H7 (cell line): ENCODE results near the gene ATXN7L1. TPM values are rescaled to one million over a fixed set of nuclear protein-coding genes. Genes with fewer than 3 reads are reported as not detected.

Experiments
- DNase-seq: peaks from one replicate; pipeline ENCODE4 v3.0.0; 2012
- H3K27me3 ChIP-seq: 2 replicates; pipeline ENCODE4 v1.6.0; 2011; ENCODE audit warnings: mild to moderate bottlenecking, low read length; ENCODE audit not compliant: control insufficient read depth, insufficient read depth
- H3K36me3 ChIP-seq: replicated peaks from 2 replicates; pipeline ENCODE4 v1.5.1; 2011; ENCODE audit warnings: low read length; ENCODE audit not compliant: control insufficient read depth, insufficient read depth
- H3K4me3 ChIP-seq: 2 replicates; pipeline ENCODE4 v1.5.1; 2011; ENCODE audit warnings: low read depth, mild to moderate bottlenecking, control low read depth, low read length, moderate library complexity; ENCODE audit not compliant: insufficient read depth
- total RNA-seq: library from RNA; depleted of rRNA; stranded (reverse); fragments of >200 nt; shearing (Covaris generic); gene quantifications from 2 replicates; pipeline ENCODE4 v1.2.3, GENCODE V29; 2014

ATXN7L1 gene
- total RNA-seq, 1 experiment from 2014 or later, result 10.8 TPM

DNA sequence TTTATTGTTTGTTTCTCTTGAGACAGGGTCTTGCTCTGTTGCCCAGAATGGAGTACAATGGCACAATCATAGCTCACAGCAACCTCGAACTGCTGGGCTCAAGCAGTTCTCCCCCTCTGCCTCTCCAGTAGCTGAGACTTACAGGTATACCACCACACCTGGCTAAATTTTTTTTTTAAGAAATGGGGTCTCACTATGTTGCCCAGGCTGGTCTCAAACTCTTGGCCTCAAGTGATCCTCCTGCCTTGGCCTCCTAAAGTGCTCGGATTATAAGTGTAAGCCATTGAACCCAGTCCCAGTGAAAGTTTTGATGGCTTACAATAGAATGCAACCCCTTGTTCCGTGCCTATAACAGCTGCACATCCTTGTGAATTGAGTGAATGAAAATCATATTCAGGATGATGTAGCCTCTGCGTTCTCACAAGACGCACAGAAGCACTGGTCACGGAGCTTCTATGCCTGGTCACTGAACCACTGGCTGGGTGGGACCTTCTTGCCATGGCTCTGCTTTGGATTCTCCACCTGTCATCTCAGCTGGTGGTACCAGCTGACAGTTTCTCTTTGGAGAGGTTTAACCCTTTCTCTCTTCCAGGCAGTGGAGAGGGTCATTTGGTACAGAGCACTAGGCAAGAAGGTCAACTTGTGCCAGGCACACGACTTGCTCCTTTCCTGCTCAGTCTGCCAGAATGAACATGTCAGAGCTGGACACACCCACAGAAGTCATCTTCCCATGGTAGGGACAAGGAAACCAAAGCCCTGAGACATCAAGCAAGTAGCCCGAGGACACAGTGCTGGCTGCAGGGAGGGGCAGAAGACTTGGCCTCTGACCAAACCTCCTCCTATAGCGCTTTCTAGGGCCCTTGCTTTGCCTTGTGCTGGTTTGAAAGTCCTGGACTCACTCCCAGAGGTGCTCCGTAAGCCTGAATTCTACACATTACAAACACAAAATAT is 89.6 kb downstream of the ATXN7L1 start:
- DNase-seq, result no peak
- H3K27me3 ChIP-seq, result no peaks in the 10 kb centered on the region
- no peak overlapping the region for H3K4me3 ChIP-seq
- H3K36me3 ChIP-seq, result no peaks in the 10 kb centered on the region; the same call in 1 of the 2 replicates

GRCh38 chr7:105782391-105783042 is 93.9 kb downstream of the ATXN7L1 start:
- DNase-seq, result no peak
- H3K4me3 ChIP-seq, result no peak overlapping the region
- H3K27me3 ChIP-seq, result no peaks in the 10 kb centered on the region; the same call in 1 of the 2 replicates

GRCh38 chr7:105779856-105780780 is 96.3 kb downstream of the ATXN7L1 start:
- no peaks in the 10 kb centered on the region; the same call in 1 of the 2 replicates for H3K27me3 ChIP-seq
- H3K4me3 ChIP-seq, result no peak overlapping the region
- H3K36me3 ChIP-seq, result no peaks in the 10 kb centered on the region
- no peak for DNase-seq

More at GRCh38 chr7:105782391-105783042, 93.9 kb downstream of the ATXN7L1 start:
- no peaks in the 10 kb centered on the region for H3K36me3 ChIP-seq

- H3K4me3 ChIP-seq, result no peak overlapping the region
- no peaks in the 10 kb centered on the region for H3K36me3 ChIP-seq
- no peak for DNase-seq
- H3K27me3 ChIP-seq, result no peaks in the 10 kb centered on the region; the same call in 1 of the 2 replicates
These were observed 97.4 kb downstream of the ATXN7L1 start for GRCh38 chr7:105778956-105779355.

DNA sequence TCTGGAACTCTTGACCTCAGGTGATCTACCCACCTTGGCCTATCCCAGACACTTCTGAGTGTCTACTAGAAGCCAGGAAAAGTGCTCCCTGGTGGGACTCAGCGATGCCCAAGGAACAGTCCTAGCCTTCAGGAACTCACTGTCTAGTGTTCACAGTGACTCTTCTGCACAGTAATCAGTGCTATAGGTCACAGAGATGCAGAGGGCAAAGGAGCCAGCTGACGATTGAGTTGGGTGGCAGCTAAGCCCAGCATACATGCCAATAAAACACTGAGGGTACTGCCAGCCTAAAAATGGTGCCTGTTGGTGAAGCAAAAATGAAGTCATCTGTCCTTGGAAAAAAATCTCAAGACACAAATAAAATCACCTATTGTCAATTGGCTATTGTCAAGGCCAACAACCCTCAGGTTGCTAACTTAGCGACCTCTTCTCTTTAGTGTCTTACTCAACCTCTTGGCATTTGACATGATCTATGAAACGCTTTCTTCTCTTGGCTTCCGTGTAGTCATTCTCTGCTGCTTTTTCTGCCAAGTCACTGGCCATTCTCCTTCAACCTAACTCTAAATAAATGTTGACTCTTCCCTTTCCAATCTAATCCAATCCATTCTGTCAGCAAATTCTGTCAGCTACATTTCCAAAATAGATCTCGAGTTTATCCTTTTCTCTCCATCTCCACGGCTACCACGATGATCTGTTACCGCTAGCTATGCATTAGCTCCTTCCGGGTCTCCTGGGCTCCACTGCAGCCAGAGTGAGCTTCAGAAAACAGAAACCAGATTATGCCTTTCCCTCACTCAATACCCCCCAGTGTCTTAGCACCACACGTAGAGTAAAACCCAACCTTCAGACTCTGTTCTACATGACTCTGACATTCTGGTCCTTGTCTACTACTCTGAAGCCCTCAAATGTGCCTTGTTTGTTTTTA is 99.2 kb downstream of the ATXN7L1 start:
- H3K4me3 ChIP-seq, result no peak overlapping the region
- H3K27me3 ChIP-seq, result no peaks in the 10 kb centered on the region; the same call in 1 of the 2 replicates
- no peaks in the 10 kb centered on the region for H3K36me3 ChIP-seq
- DNase-seq, result no peak

DNA sequence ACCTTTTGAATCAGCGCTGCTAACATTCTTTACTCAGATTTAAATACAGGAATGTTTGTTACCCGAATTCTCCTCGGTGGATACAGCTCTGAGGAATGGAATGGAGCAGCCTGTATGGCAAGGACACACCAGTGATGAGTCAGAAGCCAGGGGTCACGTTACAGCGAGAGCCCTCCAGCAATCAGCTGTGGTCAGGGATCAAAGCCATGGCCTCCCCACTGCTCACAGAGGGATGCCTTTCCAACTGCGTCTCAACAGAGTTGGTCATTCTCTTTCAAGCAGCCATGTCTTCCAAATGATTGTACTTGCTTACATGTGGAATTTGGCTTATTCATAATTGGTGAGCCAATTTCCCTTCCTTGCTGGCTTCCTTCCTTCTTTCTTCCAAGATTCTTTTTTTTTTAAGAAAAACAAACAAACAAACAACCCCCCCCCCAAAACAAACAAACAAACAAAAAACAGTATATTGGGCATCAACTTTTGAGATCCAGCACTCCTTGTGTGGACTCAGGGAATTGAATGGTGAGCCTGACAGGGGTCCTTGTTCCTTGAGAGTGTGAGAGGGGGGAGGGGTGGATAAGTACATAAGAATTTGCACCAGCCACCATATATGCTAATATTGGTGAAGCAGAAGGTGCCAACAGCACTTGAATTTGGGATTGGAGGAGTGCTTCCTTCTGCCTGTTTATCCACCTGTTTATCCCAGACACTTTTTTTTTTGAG is 100.2 kb downstream of the ATXN7L1 start:
- DNase-seq, result peak; percentile 73
- no peak overlapping the region for H3K4me3 ChIP-seq
- no peaks in the 10 kb centered on the region for H3K36me3 ChIP-seq
- H3K27me3 ChIP-seq, result no peaks in the 10 kb centered on the region; the same call in 1 of the 2 replicates

DNA sequence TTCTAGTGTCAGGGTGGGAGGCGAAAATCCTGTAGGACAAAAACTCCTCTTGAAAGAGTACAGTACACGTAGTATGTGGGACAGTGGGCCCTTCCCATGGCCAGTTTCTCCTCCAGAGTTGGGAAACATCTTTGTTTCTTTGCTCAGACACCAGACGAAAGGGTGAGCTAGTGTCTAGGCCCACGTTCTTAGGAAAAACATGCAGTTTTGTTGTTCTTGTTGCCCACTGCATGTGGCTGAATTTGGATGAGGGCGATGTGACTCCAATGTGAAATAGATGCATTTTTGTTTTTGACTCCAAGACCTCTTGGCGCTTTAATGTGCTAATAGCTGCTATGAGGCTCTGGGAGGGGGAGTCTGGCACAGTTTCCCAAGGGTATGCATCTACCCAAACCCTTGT is 100.8 kb downstream of the ATXN7L1 start:
- H3K36me3 ChIP-seq, result no peaks in the 10 kb centered on the region
- DNase-seq, result no peak
- no peaks in the 10 kb centered on the region; the same call in 1 of the 2 replicates for H3K27me3 ChIP-seq
- no peak overlapping the region for H3K4me3 ChIP-seq

- H3K4me3 ChIP-seq, result no peak overlapping the region
- peak; percentile 49 for DNase-seq
- H3K36me3 ChIP-seq, result no peaks in the 10 kb centered on the region
- H3K27me3 ChIP-seq, result no peaks in the 10 kb centered on the region
These were observed 103.4 kb downstream of the ATXN7L1 start for GRCh38 chr7:105773030-105773460.

- no peak for DNase-seq
- H3K27me3 ChIP-seq, result no peaks in the 10 kb centered on the region
- H3K4me3 ChIP-seq, result no peak overlapping the region
- no peaks in the 10 kb centered on the region; the same call in 1 of the 2 replicates for H3K36me3 ChIP-seq
These were observed 106.3 kb downstream of the ATXN7L1 start for GRCh38 chr7:105769901-105770628.

DNA sequence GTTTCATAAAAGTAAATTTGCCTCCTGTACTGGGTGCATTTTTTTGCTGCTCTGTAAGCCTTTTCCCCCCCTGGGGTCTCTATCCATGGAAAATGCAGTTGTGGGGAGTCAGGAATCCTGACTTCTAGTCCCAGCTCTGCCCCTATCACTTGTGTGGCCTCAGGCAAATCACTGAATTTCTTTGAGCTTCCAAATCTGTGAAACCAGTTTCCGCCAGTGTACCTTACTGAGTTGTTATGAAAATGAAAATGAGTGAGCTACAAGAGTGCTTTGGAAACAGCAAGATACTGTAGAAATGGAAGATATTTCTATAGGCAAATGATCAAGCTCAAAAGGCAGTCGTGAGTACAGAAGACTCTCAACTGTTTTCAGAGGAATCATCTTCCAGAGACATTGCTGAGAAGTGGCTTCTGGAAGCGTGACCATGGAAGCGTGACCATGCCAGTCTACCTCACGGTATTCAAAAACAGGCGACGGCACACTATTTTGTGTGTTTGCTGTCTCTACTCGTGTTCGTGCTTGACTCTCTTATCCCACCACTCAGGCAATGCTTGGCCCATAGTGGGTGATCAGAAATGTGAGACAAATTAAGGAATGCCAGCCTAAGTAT is 107.4 kb downstream of the ATXN7L1 start:
- Histone ChIP-seq H3K27me3 (no peaks in the 10 kb centered on the region), H3K36me3 (no peaks in the 10 kb centered on the region; the same call in 1 of the 2 replicates), H3K4me3 (no peak overlapping the region)
- DNase-seq, result no peak

DNA sequence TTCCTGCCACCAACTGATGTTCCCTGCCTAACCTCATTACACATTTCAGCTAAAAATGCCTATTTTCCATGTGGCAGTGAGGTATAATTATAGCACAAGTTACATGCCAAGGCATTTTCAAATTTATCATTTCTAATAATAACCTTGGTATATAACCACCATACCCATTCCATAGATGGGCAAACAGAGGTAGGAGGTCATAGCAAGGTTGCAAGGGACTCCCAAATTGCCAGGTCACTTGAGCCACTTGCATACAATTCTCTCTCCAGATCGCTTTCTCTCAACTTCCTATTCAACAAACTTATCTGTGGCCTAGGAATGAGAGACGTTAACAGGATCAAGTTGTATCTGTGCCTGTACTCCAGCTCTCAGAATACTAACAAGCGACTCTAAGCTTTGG is 108.3 kb downstream of the ATXN7L1 start:
- Histone ChIP-seq H3K36me3 (no peaks in the 10 kb centered on the region; the same call in 1 of the 2 replicates), H3K27me3 (no peaks in the 10 kb centered on the region), H3K4me3 (no peak overlapping the region)
- DNase-seq, result no peak
